ENCODE measurements around the gene RFX3.

The RFX3 gene

DNA sequence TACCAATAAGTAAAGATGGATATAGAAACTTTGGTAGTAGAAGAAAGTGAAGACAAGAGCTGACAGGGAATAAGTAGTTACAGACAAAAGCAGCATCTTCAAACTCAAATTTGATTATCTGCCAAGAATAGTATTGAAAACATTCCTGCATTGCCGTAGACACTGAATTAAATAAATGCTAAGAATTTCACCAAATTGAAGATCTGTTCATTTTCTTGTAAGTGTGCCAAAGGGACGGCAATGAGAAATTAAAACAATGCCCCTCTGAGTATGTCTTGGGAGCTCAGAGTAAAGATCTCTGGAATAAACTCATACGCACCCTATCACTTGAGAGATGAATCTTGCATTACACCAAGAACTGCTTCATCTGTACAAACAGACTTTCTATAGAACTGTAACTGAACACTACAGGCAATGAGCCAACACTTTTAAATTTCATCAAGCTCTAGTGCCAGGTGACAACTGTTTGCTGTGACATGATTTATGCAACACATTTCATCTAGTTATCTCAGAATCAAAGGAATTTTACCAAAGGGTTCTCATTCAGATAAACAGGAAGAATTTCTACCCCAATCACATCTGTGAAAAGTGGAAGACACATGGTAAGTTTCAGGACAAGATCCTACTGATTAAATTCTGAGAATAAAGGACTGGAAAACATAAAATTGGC, 66.9 kb downstream of the RFX3 start:
- TF ChIP-seq, protein P1, sequence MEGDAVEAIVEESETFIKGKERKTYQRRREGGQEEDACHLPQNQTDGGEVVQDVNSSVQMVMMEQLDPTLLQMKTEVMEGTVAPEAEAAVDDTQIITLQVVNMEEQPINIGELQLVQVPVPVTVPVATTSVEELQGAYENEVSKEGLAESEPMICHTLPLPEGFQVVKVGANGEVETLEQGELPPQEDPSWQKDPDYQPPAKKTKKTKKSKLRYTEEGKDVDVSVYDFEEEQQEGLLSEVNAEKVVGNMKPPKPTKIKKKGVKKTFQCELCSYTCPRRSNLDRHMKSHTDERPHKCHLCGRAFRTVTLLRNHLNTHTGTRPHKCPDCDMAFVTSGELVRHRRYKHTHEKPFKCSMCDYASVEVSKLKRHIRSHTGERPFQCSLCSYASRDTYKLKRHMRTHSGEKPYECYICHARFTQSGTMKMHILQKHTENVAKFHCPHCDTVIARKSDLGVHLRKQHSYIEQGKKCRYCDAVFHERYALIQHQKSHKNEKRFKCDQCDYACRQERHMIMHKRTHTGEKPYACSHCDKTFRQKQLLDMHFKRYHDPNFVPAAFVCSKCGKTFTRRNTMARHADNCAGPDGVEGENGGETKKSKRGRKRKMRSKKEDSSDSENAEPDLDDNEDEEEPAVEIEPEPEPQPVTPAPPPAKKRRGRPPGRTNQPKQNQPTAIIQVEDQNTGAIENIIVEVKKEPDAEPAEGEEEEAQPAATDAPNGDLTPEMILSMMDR (IDR thresholded peaks at IDR 0.05) = no peak

DNA sequence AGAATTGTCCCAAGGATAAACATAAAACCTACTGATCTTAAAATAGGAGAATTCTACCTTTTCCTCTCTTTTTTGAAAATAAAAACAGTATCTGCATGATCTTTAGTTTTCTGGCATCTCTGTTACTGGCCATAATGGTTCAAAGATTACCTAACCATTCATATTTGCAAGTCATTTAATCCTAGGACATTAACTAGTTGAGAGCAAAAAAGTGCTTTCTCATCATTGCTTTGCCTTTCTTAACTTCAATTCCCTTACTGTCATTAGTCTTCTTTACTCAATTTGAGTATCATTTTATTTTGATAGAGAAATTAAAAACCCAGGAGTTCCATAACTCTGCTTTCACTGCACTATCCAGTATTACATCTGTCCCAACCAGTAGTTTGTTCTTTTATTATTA, 68.6 kb downstream of the RFX3 start:
- TF ChIP-seq, protein P1 (IDR thresholded peaks at IDR 0.05) = no peak

DNA sequence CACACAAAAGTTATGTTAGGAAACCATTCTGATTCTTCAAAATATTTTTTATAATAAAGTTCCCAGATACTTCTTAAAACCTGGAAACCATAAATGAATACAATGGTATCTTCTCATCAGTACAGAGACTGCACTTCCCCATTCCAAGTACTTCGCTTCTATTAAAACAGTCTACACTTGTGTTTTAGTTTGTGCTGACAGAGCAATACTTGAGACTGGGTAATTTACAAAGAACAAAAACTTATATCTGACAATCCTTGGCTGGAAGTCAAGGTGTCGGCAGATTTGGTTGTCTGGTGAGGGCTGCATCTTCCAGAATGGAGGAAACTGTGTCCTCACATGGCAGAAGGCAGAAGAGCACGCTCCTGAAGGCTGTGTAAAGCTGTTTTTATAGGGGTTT, 70.1 kb downstream of the RFX3 start:
- TF ChIP-seq, protein P1 (IDR thresholded peaks at IDR 0.05) = no peak

DNA sequence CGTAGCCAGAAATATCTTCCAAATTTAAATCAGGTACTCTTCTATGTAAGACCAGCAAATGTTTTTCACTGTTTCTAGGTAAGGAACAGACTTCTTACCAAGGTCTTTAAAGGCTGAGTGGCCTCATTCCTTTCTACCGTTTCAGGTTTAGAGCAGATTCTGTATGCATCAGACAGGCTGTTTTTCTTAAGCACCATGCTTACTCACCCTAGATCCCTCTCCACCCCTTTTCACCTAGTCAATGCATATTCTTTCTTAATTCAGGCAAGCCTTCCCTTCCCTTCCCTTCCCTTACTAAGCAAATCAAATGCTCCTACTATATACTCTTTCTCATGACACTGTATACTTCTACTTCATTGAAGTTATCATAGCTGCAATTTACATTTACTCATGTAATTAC, 70.7 kb downstream of the RFX3 start:
- TF ChIP-seq, protein P1 (IDR thresholded peaks at IDR 0.05) = no peak

DNA sequence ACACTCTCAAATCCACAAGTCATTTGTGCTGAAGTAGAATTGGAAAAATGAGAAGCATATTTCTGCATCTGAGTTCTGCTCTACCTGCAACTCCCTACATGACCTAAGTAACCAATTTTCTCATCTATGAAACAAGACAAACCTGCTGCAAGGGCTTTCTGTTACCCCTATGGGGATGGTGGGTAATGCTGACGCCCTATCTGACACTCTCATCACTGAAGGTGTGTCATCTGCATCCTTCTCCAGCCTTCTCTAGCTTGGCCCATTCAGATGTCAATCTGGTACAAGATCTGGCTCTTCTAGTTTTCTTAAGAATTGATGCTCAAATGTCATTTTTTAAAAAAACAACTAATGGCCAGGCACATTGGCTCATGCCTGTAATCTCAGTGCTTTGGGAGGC, 73.8 kb downstream of the RFX3 start:
- TF ChIP-seq, protein P1 (IDR thresholded peaks at IDR 0.05) = no peak

DNA sequence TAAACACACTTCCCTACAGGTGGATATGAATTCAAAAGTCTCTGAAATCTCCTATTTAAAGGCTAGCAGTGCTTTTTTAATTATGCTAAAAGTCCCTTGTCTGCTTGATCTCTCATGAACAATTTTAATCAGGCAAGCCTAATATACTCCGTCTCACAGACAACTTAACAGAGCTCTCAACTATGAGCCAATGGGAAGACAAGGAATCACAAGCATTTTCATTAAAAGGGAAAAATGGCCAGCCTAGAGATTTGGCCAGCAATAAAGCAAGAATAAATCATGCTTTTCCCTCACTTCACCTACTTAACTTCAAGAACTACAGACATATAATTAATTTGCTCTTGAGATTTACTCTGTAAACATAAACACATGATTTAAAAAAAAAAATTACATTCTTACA, 78.0 kb downstream of the RFX3 start:
- TF ChIP-seq, protein P1 (IDR thresholded peaks at IDR 0.05) = no peak

DNA sequence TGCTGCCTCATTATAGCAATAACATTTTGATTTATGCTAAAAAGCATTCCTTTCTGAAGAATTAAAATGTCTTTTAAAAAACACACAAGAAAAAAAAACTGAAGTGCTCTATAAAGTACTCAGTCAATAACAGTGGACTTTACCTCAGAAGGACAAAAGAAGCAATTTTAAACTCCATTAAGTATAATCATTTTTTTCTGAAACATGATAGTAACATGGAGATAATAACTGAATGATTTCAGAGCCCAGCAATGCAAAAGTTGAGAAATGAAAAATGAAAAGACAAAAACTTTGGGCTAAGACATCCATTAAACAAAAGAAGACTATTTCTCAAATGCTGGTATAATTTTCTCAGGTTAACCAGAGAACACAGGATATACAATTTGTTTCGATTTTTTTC, 78.7 kb downstream of the RFX3 start:
- TF ChIP-seq, protein P1 (IDR thresholded peaks at IDR 0.05) = no peak

DNA sequence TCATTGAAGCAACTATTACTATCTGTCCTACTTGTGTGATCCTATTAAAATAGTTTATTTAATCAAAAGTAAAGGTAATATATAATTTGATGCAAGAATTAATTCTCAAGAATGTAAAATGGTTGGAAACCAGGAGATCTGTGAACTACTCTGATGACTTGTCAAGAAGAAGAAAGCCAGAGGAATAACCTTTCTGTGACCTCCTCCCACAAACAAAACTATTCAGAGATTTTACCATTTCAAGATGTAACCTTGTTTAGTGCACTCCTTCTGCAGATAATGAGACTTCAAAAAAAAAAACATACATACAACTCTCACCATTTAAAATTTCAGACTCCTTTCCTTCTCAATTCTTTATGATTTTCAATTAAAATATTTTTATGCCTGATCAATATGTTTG, 79.5 kb downstream of the RFX3 start:
- TF ChIP-seq, protein P1 (IDR thresholded peaks at IDR 0.05) = no peak
